HEK293 (cell line): ENCODE data around the gene KCNMA1.

Experiments
- CTCF ChIA-PET: fragments of 350-600 bp; formaldehyde crosslinking; extraction: SDS; loops from one replicate; lab custom pipeline; 2021; ENCODE audit warnings: antibody characterized with exemption; lab: Yijun Ruan, JAX
- POLR2A ChIA-PET: fragments of 300-600 bp; formaldehyde crosslinking; extraction: SDS; loops from one replicate; lab custom pipeline; 2020; ENCODE audit warnings: antibody characterized with exemption, inconsistent platforms; lab: Yijun Ruan, JAX
- H3K27ac ChIP-seq: fragments of 200-500 bp; sonication (Bioruptor generic); 2 replicates; pipeline ENCODE4 v1.5.1; 2014; ENCODE audit warnings: low read depth, low read length, control low read depth, inconsistent platforms; ENCODE audit errors: extremely low read depth
- H3K36me3 ChIP-seq, 2 experiments: fragments of 200-500 bp in 1 of 2; sonication (Bioruptor generic) in 1 of 2; 1 replicate in 1 of 2; 2 replicates in 1 of 2; pipeline ENCODE4 v1.5.1; 2014 to 2017; ENCODE audit warnings: inconsistent platforms in 2 of 2, low read length in 2 of 2; ENCODE audit not compliant: control insufficient read depth in 2 of 2, insufficient read depth in 1 of 2
- H3K4me1 ChIP-seq: fragments of 200-500 bp; sonication (Bioruptor generic); 2 replicates; pipeline ENCODE4 v1.5.1; 2014; ENCODE audit warnings: mild to moderate bottlenecking, low read length, inconsistent platforms; ENCODE audit not compliant: control insufficient read depth, insufficient read depth
- H3K4me3 ChIP-seq: 2 replicates; pipeline ENCODE4 v1.5.1; 2011; ENCODE audit warnings: low read depth, mild to moderate bottlenecking, control low read depth, low read length, moderate library complexity
- H3K9me3 ChIP-seq: fragments of 200-500 bp; sonication (Bioruptor generic); 2 replicates; pipeline ENCODE4 v1.5.1; 2014; ENCODE audit warnings: low read depth, low read length, inconsistent platforms; ENCODE audit not compliant: control insufficient read depth, insufficient read depth
- KLF9 ChIP-seq: fragments of 450-650 bp; formaldehyde crosslinking; IDR thresholded peaks from 2 replicates; pipeline ENCODE4 v1.5.1; 2016; ENCODE audit warnings: missing biosample characterization, missing genetic modification characterization, low read depth
- PRDM10 ChIP-seq: fragments of 450-650 bp; formaldehyde crosslinking; IDR thresholded peaks from 2 replicates; pipeline ENCODE4 v1.5.1; 2016; ENCODE audit warnings: missing biosample characterization, missing genetic modification characterization
- REPIN1 ChIP-seq: fragments of 450-650 bp; formaldehyde crosslinking; IDR thresholded peaks from 2 replicates; pipeline ENCODE4 v1.5.1; 2017; ENCODE audit warnings: missing biosample characterization, missing genetic modification characterization, low read depth
- SALL2 ChIP-seq: fragments of 450-650 bp; formaldehyde crosslinking; IDR thresholded peaks from 2 replicates; pipeline ENCODE4 v1.5.0; 2017; ENCODE audit warnings: missing biosample characterization, mild to moderate bottlenecking, missing genetic modification characterization, borderline replicate concordance
- SP7 ChIP-seq: fragments of 450-650 bp; formaldehyde crosslinking; IDR thresholded peaks from 2 replicates; pipeline ENCODE4 v1.5.1; 2016; ENCODE audit warnings: missing biosample characterization, missing genetic modification characterization
- ZNF175 ChIP-seq: fragments of 450-650 bp; formaldehyde crosslinking; IDR thresholded peaks from 2 replicates; pipeline ENCODE4 v1.5.1; 2016; ENCODE audit warnings: missing biosample characterization, missing genetic modification characterization
- ZNF239 ChIP-seq: fragments of 450-650 bp; formaldehyde crosslinking; IDR thresholded peaks from 2 replicates; pipeline ENCODE4 v1.5.1; 2016; ENCODE audit warnings: missing biosample characterization, missing genetic modification characterization
- ZNF302 ChIP-seq: fragments of 450-650 bp; formaldehyde crosslinking; IDR thresholded peaks from 2 replicates; pipeline ENCODE4 v1.5.1; 2016; ENCODE audit warnings: missing biosample characterization, missing genetic modification characterization, low read depth
- ZNF335 ChIP-seq: fragments of 450-650 bp; formaldehyde crosslinking; conservative IDR thresholded peaks from 2 replicates; pipeline ENCODE4 v1.5.1; 2016; ENCODE audit warnings: missing biosample characterization, missing genetic modification characterization
- ZNF350 ChIP-seq: fragments of 450-650 bp; formaldehyde crosslinking; IDR thresholded peaks from 2 replicates; pipeline ENCODE4 v1.5.0; 2017; ENCODE audit warnings: missing biosample characterization, mild to moderate bottlenecking, missing genetic modification characterization
- ZNF560 ChIP-seq: fragments of 450-650 bp; formaldehyde crosslinking; IDR thresholded peaks from 2 replicates; pipeline ENCODE4 v1.5.1; 2017; ENCODE audit warnings: missing biosample characterization, missing genetic modification characterization, borderline replicate concordance
- ZNF596 ChIP-seq: fragments of 450-650 bp; IDR thresholded peaks from 2 replicates; pipeline ENCODE4 v1.5.0; 2018; ENCODE audit warnings: missing biosample characterization, mild to moderate bottlenecking, missing genetic modification characterization, moderate library complexity
- ZNF707 ChIP-seq: fragments of 450-650 bp; formaldehyde crosslinking; IDR thresholded peaks from 2 replicates; pipeline ENCODE4 v1.5.1; 2016; ENCODE audit warnings: missing biosample characterization, missing genetic modification characterization
- ZNF747 ChIP-seq: fragments of 450-650 bp; formaldehyde crosslinking; IDR thresholded peaks from 2 replicates; pipeline ENCODE4 v1.5.1; 2016; ENCODE audit warnings: missing biosample characterization, missing genetic modification characterization
- ZXDB ChIP-seq: fragments of 450-650 bp; formaldehyde crosslinking; IDR thresholded peaks from 2 replicates; pipeline ENCODE4 v1.5.1; 2016; ENCODE audit warnings: missing biosample characterization, missing genetic modification characterization
- TF ChIP-seq, protein P1 (sequence below): fragments of 450-650 bp; formaldehyde crosslinking; IDR thresholded peaks from 2 replicates; pipeline ENCODE4 v1.5.1; 2016; ENCODE audit warnings: missing biosample characterization, missing genetic modification characterization, borderline replicate concordance
- TF ChIP-seq, protein P2 (sequence below): fragments of 450-650 bp; formaldehyde crosslinking; IDR thresholded peaks from 2 replicates; pipeline ENCODE4 v1.5.1; 2016; ENCODE audit warnings: missing biosample characterization, missing genetic modification characterization
- TF ChIP-seq, protein P3 (sequence below): fragments of 450-650 bp; formaldehyde crosslinking; IDR thresholded peaks from 2 replicates; pipeline ENCODE4 v1.5.1; 2016; ENCODE audit warnings: missing biosample characterization, missing genetic modification characterization
- TF ChIP-seq, protein P4 (sequence below): fragments of 450-650 bp; formaldehyde crosslinking; IDR thresholded peaks from 2 replicates; pipeline ENCODE4 v1.5.1; 2016; ENCODE audit warnings: missing biosample characterization, missing genetic modification characterization

Gene KCNMA1

DNA sequence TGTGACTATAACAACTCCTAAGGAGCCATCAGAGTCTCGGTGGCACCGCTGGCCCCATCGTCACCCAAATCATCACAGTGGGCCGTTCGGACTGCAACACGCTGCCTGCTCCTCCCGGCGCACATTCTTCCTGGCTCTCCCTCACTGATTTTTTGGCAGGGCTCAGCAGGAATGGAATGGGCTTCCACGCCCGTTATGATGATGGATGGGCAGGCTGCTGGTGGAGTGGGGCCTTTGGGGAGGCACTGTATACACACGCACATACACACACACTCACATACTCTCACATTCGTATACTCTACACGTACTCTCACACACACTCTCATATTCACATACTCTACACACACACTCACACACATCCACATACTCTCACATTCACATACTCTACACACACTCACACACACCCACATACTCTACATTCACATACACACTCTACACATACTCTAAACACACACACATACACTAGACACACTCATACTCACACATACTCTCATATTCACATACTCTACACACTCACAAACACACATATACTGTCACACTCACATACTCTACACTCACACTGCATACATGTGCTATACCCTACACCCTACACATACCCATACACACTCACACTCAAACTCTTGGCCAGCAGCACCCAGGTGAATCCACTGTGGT, 99.8 kb downstream of the KCNMA1 start (continued):
- 0 out of 2 replicates have a peak, but pooled peaks have one; percentile 63 for TF ChIP-seq SALL2 (tag by site-specific recombination)
- TF ChIP-seq ZXDB (tag by site-specific recombination), result no peak
- no peak for TF ChIP-seq ZNF350 (tag by site-specific recombination)

DNA sequence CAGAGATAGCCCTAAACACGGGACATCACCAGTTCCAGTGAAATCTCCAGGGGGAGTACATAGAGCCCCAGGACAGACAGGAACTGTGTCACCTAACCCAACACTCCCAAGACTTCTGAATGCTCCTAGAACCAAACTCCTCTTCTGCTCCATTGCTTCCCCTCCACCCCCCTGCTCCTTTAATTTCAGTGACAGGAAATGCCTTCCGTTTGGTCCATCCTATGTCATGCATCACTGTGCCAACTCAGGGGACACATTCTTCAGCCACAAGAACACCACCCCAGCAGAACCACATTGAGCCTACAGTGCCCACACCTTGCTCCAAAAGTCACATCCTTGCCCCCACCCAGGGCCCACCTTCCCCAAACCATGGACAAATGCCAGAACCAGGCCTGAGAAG, 100.5 kb downstream of the KCNMA1 start:
- no peak overlapping the region for H3K4me3 ChIP-seq
- H3K9me3 ChIP-seq, result no peaks in the 10 kb centered on the region
- POLR2A ChIA-PET, result no interaction called here
- H3K4me1 ChIP-seq, result peaks cover 7% of the 10 kb centered on the region
- H3K27ac ChIP-seq, result no peak overlapping the region
- H3K36me3 ChIP-seq, result no peaks in the 10 kb centered on the region
- CTCF ChIA-PET, result interaction anchor here (0.5 to 0.8 kb wide), 2 partner anchors 104 to 310 kb away, joined by 3 read pairs; no protein-coding TSS in a partner anchor
- TF ChIP-seq ZNF302 (tag by site-specific recombination), result no peak
- TF ChIP-seq ZNF175 (tag by site-specific recombination), result no peak
- no peak for TF ChIP-seq KLF9 (tag by site-specific recombination)
- no peak for TF ChIP-seq ZNF747 (tag by site-specific recombination)
- TF ChIP-seq REPIN1 (tag by site-specific recombination), result no peak
- no peak for TF ChIP-seq ZNF335 (tag by site-specific recombination)
- no peak for TF ChIP-seq ZNF560 (tag by site-specific recombination)
- no peak for TF ChIP-seq ZNF707 (tag by site-specific recombination)
- TF ChIP-seq, protein P1, sequence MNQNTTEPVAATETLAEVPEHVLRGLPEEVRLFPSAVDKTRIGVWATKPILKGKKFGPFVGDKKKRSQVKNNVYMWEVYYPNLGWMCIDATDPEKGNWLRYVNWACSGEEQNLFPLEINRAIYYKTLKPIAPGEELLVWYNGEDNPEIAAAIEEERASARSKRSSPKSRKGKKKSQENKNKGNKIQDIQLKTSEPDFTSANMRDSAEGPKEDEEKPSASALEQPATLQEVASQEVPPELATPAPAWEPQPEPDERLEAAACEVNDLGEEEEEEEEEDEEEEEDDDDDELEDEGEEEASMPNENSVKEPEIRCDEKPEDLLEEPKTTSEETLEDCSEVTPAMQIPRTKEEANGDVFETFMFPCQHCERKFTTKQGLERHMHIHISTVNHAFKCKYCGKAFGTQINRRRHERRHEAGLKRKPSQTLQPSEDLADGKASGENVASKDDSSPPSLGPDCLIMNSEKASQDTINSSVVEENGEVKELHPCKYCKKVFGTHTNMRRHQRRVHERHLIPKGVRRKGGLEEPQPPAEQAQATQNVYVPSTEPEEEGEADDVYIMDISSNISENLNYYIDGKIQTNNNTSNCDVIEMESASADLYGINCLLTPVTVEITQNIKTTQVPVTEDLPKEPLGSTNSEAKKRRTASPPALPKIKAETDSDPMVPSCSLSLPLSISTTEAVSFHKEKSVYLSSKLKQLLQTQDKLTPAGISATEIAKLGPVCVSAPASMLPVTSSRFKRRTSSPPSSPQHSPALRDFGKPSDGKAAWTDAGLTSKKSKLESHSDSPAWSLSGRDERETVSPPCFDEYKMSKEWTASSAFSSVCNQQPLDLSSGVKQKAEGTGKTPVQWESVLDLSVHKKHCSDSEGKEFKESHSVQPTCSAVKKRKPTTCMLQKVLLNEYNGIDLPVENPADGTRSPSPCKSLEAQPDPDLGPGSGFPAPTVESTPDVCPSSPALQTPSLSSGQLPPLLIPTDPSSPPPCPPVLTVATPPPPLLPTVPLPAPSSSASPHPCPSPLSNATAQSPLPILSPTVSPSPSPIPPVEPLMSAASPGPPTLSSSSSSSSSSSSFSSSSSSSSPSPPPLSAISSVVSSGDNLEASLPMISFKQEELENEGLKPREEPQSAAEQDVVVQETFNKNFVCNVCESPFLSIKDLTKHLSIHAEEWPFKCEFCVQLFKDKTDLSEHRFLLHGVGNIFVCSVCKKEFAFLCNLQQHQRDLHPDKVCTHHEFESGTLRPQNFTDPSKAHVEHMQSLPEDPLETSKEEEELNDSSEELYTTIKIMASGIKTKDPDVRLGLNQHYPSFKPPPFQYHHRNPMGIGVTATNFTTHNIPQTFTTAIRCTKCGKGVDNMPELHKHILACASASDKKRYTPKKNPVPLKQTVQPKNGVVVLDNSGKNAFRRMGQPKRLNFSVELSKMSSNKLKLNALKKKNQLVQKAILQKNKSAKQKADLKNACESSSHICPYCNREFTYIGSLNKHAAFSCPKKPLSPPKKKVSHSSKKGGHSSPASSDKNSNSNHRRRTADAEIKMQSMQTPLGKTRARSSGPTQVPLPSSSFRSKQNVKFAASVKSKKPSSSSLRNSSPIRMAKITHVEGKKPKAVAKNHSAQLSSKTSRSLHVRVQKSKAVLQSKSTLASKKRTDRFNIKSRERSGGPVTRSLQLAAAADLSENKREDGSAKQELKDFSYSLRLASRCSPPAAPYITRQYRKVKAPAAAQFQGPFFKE (tag by site-specific recombination), result no peak
- TF ChIP-seq, protein P2, sequence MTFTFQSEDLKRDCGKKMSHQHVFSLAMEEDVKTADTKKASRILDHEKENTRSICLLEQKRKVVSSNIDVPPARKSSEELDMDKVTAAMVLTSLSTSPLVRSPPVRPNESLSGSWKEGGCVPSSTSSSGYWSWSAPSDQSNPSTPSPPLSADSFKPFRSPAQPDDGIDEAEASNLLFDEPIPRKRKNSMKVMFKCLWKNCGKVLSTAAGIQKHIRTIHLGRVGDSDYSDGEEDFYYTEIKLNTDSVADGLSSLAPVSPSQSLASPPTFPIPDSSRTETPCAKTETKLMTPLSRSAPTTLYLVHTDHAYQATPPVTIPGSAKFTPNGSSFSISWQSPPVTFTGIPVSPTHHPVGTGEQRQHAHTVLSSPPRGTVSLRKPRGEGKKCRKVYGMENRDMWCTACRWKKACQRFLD (tag by site-specific recombination), result no peak
- no peak for TF ChIP-seq ZNF239 (tag by site-specific recombination)
- TF ChIP-seq, protein P3, sequence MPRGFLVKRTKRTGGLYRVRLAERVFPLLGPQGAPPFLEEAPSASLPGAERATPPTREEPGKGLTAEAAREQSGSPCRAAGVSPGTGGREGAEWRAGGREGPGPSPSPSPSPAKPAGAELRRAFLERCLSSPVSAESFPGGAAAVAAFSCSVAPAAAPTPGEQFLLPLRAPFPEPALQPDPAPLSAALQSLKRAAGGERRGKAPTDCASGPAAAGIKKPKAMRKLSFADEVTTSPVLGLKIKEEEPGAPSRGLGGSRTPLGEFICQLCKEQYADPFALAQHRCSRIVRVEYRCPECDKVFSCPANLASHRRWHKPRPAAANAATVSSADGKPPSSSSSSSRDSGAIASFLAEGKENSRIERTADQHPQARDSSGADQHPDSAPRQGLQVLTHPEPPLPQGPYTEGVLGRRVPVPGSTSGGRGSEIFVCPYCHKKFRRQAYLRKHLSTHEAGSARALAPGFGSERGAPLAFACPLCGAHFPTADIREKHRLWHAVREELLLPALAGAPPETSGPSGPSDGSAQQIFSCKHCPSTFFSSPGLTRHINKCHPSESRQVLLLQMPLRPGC, result no peak
- TF ChIP-seq, protein P4, sequence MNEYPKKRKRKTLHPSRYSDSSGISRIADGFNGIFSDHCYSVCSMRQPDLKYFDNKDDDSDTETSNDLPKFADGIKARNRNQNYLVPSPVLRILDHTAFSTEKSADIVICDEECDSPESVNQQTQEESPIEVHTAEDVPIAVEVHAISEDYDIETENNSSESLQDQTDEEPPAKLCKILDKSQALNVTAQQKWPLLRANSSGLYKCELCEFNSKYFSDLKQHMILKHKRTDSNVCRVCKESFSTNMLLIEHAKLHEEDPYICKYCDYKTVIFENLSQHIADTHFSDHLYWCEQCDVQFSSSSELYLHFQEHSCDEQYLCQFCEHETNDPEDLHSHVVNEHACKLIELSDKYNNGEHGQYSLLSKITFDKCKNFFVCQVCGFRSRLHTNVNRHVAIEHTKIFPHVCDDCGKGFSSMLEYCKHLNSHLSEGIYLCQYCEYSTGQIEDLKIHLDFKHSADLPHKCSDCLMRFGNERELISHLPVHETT (tag by site-specific recombination), result no peak
- no peak for TF ChIP-seq PRDM10 (tag by site-specific recombination)
- TF ChIP-seq SP7, result no peak
- no peak for TF ChIP-seq ZNF596 (tag by site-specific recombination)
